Esophagus squamous epithelium (tissue), 4 donors: ENCODE measurements around the gene FXYD6.

Source experiments
- POLR2A ChIP-seq, 4 donors: fragments of 450-650 bp; IDR thresholded peaks; one replicate each; pipeline ENCODE4 v1.6.1; 2017; ENCODE audit warnings: antibody characterized with exemption in 4 of 4, mild to moderate bottlenecking in 4 of 4, moderate library complexity in 3 of 4
- TF ChIP-seq, protein P1 (sequence below), 6 experiments: fragments of 450-650 bp in 4 of 6; fragments of 200-600 bp in 2 of 6; sonication (generic) in 2 of 6; IDR thresholded peaks; one replicate each; pipeline ENCODE4 v1.5.1; 2016 to 2019; ENCODE audit warnings: antibody characterized with exemption in 6 of 6, mild to moderate bottlenecking in 4 of 6, moderate library complexity in 4 of 6

DNA sequence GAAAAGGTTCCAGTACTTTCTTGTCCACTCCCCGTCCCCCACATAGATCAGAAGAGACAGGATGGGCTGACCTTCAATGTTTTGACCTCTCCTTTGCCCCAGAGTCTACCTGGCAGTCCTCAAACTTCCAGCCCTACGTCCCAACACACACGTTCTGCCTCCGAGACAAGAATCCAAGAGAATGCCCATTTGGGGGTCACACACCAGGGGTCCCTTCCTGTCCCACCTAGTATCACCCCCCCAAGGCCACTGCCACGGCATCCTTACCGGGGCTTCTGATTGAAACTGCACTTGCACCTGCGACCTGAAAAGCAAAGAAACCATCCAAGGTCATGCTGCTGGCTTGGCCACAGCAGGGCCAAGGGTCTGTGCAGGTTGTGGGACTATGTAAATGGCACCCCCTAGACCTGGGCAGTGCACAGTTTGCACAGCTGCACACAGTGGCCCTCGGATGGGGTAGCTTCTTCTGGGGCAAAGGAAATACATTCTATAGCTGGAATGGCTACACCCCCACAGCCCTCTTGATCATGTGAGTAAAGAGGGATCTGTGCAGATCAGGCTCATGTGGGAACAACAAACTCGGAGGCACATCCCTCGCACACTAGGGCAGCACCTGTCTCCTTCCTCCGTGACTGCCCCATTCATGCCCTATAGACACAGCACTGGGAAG, 35.4 kb downstream of the FXYD6 start:
- TF ChIP-seq, protein P1, sequence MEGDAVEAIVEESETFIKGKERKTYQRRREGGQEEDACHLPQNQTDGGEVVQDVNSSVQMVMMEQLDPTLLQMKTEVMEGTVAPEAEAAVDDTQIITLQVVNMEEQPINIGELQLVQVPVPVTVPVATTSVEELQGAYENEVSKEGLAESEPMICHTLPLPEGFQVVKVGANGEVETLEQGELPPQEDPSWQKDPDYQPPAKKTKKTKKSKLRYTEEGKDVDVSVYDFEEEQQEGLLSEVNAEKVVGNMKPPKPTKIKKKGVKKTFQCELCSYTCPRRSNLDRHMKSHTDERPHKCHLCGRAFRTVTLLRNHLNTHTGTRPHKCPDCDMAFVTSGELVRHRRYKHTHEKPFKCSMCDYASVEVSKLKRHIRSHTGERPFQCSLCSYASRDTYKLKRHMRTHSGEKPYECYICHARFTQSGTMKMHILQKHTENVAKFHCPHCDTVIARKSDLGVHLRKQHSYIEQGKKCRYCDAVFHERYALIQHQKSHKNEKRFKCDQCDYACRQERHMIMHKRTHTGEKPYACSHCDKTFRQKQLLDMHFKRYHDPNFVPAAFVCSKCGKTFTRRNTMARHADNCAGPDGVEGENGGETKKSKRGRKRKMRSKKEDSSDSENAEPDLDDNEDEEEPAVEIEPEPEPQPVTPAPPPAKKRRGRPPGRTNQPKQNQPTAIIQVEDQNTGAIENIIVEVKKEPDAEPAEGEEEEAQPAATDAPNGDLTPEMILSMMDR (IDR thresholded peaks at IDR 0.05), result no peak
- no peak for TF ChIP-seq POLR2A (IDR thresholded peaks at IDR 0.05)
